ENCODE results near the gene CA10.

DNA sequence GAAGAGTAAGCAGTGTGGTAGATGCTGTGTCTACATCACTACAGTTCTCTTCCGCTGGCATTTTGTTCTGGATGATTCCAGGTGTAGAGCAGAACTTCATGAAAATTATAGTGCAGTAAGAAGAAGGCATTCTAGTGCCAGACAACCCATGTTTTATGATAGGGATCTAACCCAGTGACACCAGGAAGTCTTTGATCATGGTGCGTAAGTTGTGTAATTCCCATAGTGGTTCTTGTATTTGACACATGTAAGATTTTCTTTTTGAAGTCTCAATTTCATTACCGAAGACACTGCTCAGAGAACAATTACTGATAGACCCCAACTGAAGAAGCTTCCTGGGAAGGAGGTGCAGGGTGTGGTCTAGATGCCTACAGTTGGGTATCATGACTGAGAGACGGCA is 356.9 kb downstream of the CA10 start:
- no peak for TF ChIP-seq POLR2A (IDR thresholded peaks at IDR 0.05)
- no peak for TF ChIP-seq POLR2AphosphoS5 (IDR thresholded peaks at IDR 0.05)
- TF ChIP-seq, protein P1, sequence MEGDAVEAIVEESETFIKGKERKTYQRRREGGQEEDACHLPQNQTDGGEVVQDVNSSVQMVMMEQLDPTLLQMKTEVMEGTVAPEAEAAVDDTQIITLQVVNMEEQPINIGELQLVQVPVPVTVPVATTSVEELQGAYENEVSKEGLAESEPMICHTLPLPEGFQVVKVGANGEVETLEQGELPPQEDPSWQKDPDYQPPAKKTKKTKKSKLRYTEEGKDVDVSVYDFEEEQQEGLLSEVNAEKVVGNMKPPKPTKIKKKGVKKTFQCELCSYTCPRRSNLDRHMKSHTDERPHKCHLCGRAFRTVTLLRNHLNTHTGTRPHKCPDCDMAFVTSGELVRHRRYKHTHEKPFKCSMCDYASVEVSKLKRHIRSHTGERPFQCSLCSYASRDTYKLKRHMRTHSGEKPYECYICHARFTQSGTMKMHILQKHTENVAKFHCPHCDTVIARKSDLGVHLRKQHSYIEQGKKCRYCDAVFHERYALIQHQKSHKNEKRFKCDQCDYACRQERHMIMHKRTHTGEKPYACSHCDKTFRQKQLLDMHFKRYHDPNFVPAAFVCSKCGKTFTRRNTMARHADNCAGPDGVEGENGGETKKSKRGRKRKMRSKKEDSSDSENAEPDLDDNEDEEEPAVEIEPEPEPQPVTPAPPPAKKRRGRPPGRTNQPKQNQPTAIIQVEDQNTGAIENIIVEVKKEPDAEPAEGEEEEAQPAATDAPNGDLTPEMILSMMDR (IDR thresholded peaks at IDR 0.05): no peak
- TF ChIP-seq EP300 (IDR thresholded peaks at IDR 0.05): no peak

Measured in gastroesophageal sphincter (tissue), 3 donors.